Hepatic stellate cell (primary cell): ENCODE measurements around the gene EMP1.

ENCODE experiments used
- DNase-seq: peaks from one replicate; pipeline ENCODE4 v3.0.0; 2011; ENCODE audit warnings: low spot score

EMP1 gene

DNA sequence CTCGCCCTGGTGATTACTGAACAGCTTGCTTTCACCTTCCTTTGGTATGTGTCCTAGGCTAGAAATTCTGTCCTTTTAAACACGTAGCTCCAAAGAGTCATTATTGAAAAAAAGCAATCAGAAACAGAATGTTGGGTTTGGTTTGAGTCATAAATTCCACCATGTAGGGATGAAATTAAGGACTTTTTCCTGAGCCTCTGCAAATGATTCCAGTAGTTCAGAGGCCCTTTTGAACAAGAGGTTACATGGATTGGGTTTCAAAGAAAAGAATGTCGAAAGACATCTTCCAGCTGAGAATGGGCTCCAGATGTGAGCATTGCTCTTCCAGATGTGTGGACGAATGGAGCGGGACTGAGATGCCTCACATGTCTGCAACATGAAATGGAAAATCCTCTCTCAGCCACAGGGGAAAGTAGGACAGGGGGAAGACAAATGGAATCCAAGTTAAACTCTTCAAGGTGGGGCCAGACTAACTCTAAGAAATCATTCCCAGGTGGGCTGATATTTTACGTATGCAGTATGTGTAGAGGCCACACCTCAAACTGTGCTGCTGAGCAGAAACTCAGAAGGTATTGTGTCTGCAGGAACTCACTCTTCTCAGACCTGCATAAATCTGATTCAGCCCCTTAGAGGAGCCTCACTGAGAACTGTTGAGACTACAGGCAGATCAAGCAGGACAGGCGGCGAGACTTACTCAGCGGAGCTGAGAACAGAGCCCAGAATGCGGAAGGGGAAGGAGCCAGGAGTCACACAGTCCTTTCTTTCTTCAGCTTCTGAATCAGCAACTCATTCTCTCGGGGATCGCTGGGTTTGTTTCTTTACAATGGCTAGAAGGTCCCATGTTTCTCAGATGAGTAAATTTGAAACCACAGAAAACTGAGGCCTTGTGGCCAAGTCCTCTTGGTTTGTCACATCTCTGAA lies 23.3 kb upstream of the EMP1 start:
- peak; percentile 70 for DNase-seq

GRCh38 chr12:13175499-13175898 lies 21.0 kb upstream of the EMP1 start:
- no peak for DNase-seq

- no peak for DNase-seq
These were observed 20.3 kb upstream of the EMP1 start for GRCh38 chr12:13176256-13176655.

DNA sequence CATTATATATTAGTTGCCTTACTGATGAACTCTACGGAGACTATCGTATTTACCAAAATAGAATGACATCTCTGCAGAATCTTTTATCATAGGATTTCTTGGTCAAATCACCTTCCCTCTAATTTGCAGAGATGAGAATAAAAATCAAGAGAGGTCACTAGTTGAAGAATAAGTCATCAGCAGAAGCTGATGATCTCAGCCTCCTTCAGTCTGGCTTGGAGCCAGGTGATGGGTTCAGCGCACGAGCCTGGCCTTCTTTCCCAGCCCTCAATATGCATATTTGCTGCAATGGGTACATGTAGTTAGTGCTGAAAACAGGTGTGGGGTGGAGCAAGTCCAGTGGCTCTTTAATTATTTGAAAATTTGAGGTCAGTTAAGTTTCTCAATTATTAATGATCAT lies 19.2 kb upstream of the EMP1 start:
- no peak for DNase-seq

DNA sequence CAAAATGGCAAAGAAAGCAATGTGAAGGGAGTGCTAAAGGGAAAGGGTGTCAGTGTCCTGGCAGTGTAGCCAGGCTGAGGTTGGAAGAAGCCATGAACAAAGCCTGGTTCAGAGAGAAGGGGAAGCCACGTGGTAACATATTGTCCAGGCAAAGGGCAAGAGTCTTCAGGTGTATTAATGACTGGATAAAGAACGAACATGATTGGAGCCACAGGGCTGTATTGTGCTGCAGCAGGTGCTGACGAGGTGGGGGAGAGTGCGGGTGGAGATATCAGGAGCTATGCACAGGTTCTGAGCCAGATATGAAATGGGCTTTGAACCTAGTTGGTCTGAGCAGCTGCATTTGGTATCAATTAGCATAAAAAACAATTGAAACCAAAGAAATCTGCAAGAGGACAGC lies 18.6 kb upstream of the EMP1 start:
- DNase-seq = no peak

DNA sequence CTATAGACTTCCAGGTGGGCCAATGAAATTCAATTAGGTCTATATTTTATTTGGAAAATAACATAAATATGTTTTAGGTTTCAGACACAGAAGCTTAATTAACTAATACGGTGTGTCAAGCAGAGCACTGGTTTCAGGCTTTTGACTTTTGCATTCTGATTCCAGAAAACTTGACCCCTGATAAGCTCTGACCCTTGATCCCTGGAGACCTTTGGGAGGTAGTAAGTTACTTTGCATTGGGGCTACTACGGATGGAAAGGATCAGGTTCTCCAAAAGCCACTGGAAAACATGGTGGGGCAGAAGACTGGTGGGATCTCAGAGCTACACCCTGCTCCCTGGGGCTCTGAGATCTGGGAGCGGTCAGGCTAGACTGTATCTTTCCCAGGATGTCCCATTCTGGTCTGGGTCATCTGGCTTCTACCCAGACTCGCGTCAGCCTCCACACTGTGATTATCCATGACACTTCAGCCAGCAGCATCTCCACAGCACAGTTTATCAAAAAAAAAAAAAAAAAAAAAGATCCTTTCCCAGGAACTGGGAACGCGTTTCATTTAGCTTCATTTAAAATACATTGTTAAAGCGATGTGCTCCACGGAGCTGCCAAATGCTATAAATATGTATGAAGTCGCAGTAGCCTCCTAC lies 17.8 kb upstream of the EMP1 start:
- DNase-seq = no peak

GRCh38 chr12:13179211-13180074 lies 17.1 kb upstream of the EMP1 start:
- no peak for DNase-seq

GRCh38 chr12:13181375-13182070 lies 15.0 kb upstream of the EMP1 start:
- DNase-seq = no peak

- DNase-seq = no peak
These were observed 13.6 kb upstream of the EMP1 start for GRCh38 chr12:13182881-13183280.

DNA sequence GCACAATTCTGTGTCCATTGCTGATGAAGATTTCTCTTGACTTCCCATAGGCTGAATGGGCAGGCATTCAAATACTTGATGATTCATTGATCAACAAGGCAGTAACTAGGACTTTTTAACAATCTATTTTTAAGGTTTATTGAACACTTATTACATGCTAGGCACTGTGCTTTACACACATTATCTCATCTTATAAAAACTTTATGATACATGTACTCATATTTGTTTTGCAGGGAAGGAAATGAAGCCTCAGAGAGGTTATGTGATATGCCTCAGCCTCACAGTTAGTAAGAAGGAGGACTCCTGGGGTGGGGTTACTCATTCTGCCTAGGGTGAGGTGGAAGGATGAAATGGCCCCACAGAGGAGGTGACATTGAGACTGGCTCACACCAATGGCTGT lies 12.9 kb upstream of the EMP1 start:
- no peak for DNase-seq

- DNase-seq = no peak
These were observed 10.2 kb upstream of the EMP1 start for GRCh38 chr12:13186302-13186701.

GRCh38 chr12:13187399-13187798 lies 9.1 kb upstream of the EMP1 start:
- peak; percentile 52 for DNase-seq

GRCh38 chr12:13189264-13189663 lies 7.3 kb upstream of the EMP1 start:
- DNase-seq = no peak

- no peak for DNase-seq
These were observed 6.3 kb upstream of the EMP1 start for GRCh38 chr12:13190275-13190674.

DNA sequence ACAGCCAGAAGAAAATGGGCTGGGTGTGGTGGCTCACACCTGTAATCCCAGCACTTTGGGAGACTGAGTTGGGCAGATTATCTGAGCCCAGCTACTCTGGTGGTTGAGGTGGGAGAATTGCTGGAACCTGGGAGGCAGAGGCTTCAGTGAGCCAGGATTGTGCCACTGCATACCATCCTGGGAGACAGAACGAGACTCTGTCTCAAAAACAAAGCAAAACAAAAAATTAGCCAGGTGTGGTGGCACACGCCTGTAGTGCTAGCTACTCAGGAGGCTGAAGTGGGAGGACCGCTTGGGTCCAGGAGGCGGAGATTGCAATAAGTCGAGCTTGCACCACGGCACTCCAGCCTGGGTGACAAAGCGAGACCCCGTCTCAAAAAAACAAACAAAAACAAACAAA lies 3.8 kb upstream of the EMP1 start:
- DNase-seq = no peak

GRCh38 chr12:13193505-13194231 lies 2.9 kb upstream of the EMP1 start:
- DNase-seq = no peak

DNA sequence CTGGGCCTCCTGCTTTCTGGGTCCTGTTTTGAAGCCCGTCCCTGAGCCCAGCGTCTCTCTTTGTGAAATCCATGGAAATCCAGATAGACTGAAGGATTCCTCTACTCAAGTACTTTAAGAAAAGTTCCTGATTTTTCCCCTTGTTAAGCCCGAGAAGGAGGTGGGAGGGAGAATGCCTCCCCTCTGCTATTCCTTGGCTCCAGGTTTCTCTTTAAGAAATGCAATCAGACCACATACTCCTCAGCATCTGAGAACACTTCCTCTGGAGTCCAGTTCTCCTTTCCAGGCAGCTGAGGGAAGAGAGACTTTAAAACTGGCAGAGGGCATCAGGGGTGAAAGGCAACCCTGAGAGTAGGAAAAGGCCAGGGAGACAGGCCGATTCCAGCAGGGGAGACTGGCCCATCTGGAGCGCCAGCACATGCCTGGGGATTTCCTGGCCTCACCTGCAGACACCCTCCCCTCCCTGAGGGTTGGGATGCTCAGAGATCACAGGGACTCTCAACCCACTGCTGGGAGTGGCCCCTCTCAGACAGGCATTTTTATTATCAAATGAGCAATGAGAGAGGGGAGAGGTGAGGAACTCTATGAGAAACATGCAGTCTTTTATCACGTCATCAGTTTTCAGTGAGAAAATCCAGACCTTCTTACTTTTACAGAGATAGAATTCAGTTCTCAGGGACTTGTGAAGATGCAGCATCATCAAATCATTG lies 2.0 kb upstream of the EMP1 start:
- no peak for DNase-seq

- no peak for DNase-seq
These were observed 1.3 kb upstream of the EMP1 start for GRCh38 chr12:13195250-13195649.

DNA sequence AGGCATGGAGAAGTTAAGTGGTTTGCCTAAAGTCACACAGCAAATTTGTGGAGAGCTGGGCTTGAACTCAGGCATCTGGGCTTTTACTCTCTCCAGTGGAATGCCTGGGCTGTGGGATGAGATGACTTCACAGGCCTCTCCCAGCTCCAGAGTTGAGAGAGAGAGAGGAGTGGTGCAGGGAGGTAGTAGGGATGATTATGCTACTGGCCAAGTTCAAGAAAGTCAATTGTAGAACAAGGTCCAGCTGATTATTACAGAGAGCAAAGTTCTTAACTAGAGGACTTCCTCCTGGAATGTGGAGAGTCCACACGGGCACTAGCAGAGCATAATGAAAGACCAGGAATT lies 769 bp upstream of the EMP1 start:
- no peak for DNase-seq

DNA sequence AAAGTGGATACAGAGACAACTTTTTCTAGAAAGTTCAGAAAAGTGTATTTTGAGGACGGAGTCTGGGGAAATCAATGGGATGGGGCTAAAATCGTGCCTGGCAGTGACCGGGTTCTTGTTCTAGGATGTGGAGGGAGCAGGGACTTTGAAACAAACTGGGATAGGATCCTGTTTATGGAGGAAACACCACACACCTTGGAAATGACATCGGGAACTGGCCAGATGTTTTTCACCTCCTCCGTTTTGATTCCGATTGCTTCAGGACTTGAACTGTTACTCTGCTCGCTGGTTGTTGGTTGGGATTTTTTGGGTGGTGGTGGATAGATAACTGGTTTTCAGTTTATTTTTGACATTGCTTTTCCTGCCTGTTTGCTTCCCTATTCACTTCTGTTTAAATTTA lies 506 bp downstream of the EMP1 start:
- no peak for DNase-seq
